SJCRH30 (cell line): ENCODE results near the gene CHRM3. TPM values are rescaled to one million over a fixed set of nuclear protein-coding genes. Genes with fewer than 3 reads are reported as not detected.

ENCODE experiments used
- DNase-seq, 2 experiments: peaks; one replicate each; pipeline ENCODE4 v3.0.0-alpha.2; 2015 to 2020
- H3K27ac ChIP-seq: fragments of 250-450 bp; sonication (Bioruptor Pico); 2 replicates; pipeline ENCODE4 v1.5.1; 2020; ENCODE audit warnings: mild to moderate bottlenecking, moderate library complexity
- H3K27me3 ChIP-seq: fragments of 250-450 bp; sonication (Bioruptor Pico); 2 replicates; pipeline ENCODE4 v1.5.1; 2020; ENCODE audit warnings: mild to moderate bottlenecking, moderate library complexity
- H3K36me3 ChIP-seq: fragments of 250-450 bp; sonication (Bioruptor Pico); 2 replicates; pipeline ENCODE4 v1.5.1; 2020; ENCODE audit warnings: mild to moderate bottlenecking, moderate library complexity
- H3K4me1 ChIP-seq: fragments of 250-450 bp; sonication (Bioruptor Pico); 2 replicates; pipeline ENCODE4 v1.5.1; 2020; ENCODE audit warnings: mild to moderate bottlenecking, moderate library complexity
- H3K4me3 ChIP-seq: fragments of 250-450 bp; sonication (Bioruptor Pico); 2 replicates; pipeline ENCODE4 v1.5.1; 2020; ENCODE audit warnings: mild to moderate bottlenecking, moderate library complexity
- H3K9me3 ChIP-seq: fragments of 250-450 bp; sonication (Bioruptor Pico); replicated peaks from 2 replicates; pipeline ENCODE4 v1.5.1; 2020; ENCODE audit warnings: mild to moderate bottlenecking, moderate library complexity
- total RNA-seq: library from RNA; depleted of rRNA; stranded (reverse); fragments of >200 nt; shearing (Covaris generic); gene quantifications from 2 replicates; pipeline ENCODE4 v1.2.3, GENCODE V29; 2014

CHRM3 gene
- total RNA-seq, 1 experiment from 2014 or later, result 0.47 TPM

DNA sequence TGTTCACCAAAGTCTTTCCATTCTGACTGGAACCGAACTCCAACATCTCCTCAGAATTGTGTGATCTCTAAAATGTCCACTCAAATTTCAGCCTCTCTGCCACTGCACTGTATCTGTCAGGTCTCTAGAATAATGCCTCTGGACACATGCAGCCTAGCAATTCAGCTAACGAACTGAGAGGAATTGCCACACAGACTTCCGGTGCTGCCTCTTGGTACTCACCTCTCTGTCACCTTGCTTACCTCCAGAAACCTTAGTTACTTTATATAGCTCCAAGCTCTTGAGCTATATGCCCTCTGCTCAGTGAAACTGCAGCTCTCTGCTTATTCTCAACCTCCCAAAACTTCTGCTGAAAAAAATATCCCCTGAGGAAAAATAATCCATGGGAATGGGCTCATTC is 2.7 kb upstream of the CHRM3 start:
- no peaks in the 10 kb centered on the region for H3K9me3 ChIP-seq
- DNase-seq, result no peak
- no peaks in the 10 kb centered on the region; the same call in 1 of the 2 replicates for H3K27me3 ChIP-seq

DNA sequence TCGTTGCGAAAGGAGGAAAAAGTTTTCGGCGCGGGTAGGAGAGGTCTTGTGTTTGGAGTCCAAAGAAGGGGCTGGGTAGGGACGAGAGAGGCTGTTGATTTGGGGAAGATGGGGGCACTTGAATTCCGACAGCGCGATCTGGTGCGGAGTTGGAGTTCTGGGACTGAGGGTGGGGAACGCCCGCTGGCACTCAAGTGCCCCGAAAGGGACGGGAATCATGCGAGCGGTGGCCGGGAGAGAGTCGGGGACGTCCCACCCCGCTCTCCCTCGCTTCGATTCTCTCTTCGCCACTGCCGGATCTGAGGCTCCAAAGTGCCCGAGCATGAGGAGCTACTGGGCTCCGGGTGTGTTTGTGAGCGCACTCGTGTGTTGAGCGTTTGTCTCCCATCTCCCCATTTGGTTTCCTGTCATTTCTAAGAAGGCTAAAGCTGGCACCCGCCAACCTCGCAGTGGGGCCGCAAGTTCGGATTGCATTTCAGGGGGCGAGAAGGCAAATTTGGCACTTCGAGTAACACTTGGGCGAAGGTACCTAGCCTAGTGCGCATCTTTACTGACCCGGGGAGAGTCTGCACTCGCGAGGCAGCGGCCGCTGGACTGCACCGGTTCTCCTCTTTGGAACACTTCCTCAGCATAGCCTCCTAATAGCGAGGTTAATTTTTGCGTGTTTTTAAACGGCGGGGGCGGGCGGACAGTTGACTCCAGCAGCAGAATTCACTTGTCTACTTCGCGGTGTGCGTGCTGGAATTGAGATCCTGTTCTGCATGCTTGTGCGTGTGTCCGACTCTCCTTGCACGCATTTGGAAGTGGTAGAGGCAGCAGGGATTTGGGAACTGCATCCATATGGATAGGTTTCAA is 1.2 kb downstream of the CHRM3 start:
- peak in 1 of 2 experiments; percentile 6 for DNase-seq
- H3K36me3 ChIP-seq, result no peaks in the 10 kb centered on the region
- no peaks in the 10 kb centered on the region for H3K9me3 ChIP-seq
- no peak overlapping the region for H3K27ac ChIP-seq
- H3K4me1 ChIP-seq, result no peaks in the 10 kb centered on the region
- H3K4me3 ChIP-seq, result peak overlapping the region; percentile 51
- H3K27me3 ChIP-seq, result no peaks in the 10 kb centered on the region; the same call in 1 of the 2 replicates

More for the DNA sequence above, 2.7 kb upstream of the CHRM3 start:
- Histone ChIP-seq H3K27ac (no peak overlapping the region), H3K36me3 (no peaks in the 10 kb centered on the region), H3K4me1 (no peaks in the 10 kb centered on the region), H3K4me3 (no peak overlapping the region)

DNA sequence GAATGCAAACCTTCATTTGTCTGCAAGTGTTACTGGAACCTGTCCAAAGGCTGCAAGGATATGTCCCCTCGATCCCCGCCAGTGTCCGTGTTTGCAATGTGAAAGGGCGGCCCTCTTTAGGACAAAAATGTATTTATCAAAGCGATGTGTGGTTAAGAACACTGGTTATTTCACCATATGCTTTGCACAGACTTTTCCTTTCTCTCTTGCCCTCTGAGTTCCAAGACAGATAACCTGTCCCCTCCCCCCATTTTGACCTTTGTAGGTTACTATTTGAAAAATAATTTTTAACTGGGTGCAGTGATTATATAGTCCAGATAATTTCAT is 1.8 kb downstream of the CHRM3 start:
- DNase-seq, result no peak
- Histone ChIP-seq H3K4me3 (peak overlapping the region; percentile 51; the same call in 1 of the 2 replicates), H3K27ac (no peak overlapping the region), H3K36me3 (no peaks in the 10 kb centered on the region), H3K27me3 (no peaks in the 10 kb centered on the region; the same call in 1 of the 2 replicates), H3K9me3 (no peaks in the 10 kb centered on the region), H3K4me1 (no peaks in the 10 kb centered on the region)

- Histone ChIP-seq H3K36me3 (no peaks in the 10 kb centered on the region), H3K4me3 (no peak overlapping the region), H3K27ac (no peak overlapping the region), H3K9me3 (no peaks in the 10 kb centered on the region), H3K27me3 (no peaks in the 10 kb centered on the region; the same call in 1 of the 2 replicates), H3K4me1 (no peaks in the 10 kb centered on the region)
- DNase-seq, result no peak
Measured at GRCh38 chr1:239388578-239388977, 2.2 kb downstream of the CHRM3 start.

DNA sequence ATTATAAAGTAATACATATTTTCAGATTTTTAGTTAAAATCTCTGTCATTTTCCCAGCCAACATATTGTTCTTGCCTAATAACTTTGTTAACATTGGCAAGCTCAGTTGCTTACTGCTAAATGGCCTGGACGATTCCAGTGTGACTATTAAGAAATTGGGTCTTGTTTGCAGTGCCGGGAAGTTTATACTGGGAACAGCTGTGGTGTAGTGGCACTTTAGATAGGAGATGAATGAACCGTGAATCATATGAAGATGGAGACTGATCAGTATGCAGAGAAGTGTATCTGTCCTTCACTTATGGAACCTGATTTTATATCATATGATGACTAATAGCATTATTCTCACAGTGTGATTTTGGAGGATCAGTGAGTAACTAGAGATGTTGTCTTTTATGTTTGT is 3.3 kb downstream of the CHRM3 start:
- peak in 1 of 2 experiments; percentile 23 for DNase-seq
- Histone ChIP-seq H3K4me3 (no peak overlapping the region), H3K27ac (no peak overlapping the region), H3K4me1 (no peaks in the 10 kb centered on the region), H3K27me3 (no peaks in the 10 kb centered on the region; the same call in 1 of the 2 replicates), H3K9me3 (no peaks in the 10 kb centered on the region), H3K36me3 (no peaks in the 10 kb centered on the region)

DNA sequence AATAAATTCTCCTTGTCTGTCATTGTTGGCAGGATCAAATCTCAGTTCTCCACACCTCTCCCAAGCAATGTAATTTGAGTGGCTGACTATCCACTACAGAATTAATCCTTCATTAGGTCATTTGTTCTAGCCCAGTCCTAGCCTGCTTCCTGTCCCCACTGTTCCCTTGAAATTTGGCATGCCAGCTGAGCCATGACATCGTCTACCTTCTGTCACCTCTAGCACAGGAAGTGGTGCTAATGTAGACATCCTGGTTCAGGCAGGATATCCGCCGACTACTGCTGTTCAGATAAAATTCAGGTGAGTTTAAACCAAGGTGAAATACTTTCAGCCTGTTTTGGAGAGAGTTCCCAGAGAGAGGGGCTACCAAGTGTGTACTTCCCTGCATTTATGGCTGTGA is 5.9 kb downstream of the CHRM3 start:
- H3K4me3 ChIP-seq, result no peak overlapping the region
- H3K9me3 ChIP-seq, result no peaks in the 10 kb centered on the region
- H3K27me3 ChIP-seq, result no peaks in the 10 kb centered on the region; the same call in 1 of the 2 replicates
- no peaks in the 10 kb centered on the region for H3K36me3 ChIP-seq
- no peaks in the 10 kb centered on the region for H3K4me1 ChIP-seq
- DNase-seq, result no peak
- H3K27ac ChIP-seq, result no peak overlapping the region

- H3K27ac ChIP-seq, result no peak overlapping the region
- H3K27me3 ChIP-seq, result no peaks in the 10 kb centered on the region
- H3K9me3 ChIP-seq, result no peaks in the 10 kb centered on the region
- no peaks in the 10 kb centered on the region for H3K36me3 ChIP-seq
- DNase-seq, result no peak
- H3K4me1 ChIP-seq, result no peaks in the 10 kb centered on the region
- no peak overlapping the region for H3K4me3 ChIP-seq
Measured at GRCh38 chr1:239394107-239394506, 7.7 kb downstream of the CHRM3 start.

- H3K9me3 ChIP-seq, result no peaks in the 10 kb centered on the region
- H3K27me3 ChIP-seq, result no peaks in the 10 kb centered on the region
- H3K27ac ChIP-seq, result no peak overlapping the region
- H3K4me1 ChIP-seq, result no peaks in the 10 kb centered on the region
- DNase-seq, result no peak
- no peak overlapping the region for H3K4me3 ChIP-seq
- no peaks in the 10 kb centered on the region for H3K36me3 ChIP-seq
Measured at GRCh38 chr1:239413916-239414315, 27.5 kb downstream of the CHRM3 start.

DNA sequence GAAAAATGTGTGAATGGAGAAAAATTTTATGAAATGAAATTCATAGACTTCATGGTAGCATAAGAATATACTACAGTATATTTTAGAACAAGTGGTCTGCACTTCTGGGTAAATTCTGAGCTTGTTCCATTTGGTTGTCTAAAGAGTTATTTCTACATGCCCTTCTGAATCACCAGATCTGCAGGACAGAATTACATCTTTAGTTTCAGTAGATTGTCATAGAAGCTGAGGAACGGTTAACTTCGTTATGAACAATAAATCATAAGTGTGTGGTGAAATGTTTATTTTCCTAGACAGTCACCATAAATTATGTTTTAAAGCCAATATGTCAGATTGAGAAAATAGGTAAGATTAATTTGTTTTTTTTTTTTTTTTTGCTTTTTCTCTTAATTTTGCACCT is 30.9 kb downstream of the CHRM3 start:
- Histone ChIP-seq H3K27me3 (no peaks in the 10 kb centered on the region), H3K27ac (no peak overlapping the region), H3K36me3 (no peaks in the 10 kb centered on the region), H3K9me3 (no peaks in the 10 kb centered on the region), H3K4me1 (no peaks in the 10 kb centered on the region), H3K4me3 (no peak overlapping the region)
- no peak for DNase-seq

DNA sequence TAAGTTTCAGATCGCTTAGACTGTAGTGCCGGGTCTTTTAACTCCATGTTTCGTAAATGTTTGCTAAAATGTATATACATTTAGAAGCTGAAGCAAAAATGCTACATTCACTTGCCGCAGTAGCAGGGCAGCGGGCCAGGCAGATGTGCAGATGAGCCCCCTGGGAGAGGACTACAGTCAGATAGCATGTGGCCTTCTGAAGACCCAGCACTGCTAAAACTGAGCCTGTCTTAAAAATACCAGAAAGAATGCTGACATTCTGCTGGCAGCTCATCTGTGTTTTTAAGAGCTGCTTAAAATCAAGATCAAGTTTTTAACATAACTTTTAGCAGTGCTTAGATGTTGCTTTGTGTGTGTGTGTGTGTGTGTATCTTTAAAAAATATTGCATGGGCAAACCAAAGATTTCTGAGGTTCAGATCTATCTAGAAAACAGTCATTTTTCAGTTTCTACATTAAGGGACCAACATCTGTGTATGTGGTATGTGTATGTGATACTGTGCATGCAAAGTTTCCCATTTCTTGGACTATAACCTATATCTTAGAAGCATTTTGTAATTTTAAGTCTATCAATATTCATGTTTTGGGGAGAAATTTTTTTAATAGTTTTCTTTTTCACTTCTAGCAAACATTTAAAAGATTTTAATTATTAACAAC is 31.7 kb downstream of the CHRM3 start:
- Histone ChIP-seq H3K27ac (no peak overlapping the region), H3K4me1 (no peaks in the 10 kb centered on the region), H3K4me3 (no peak overlapping the region), H3K27me3 (no peaks in the 10 kb centered on the region), H3K36me3 (no peaks in the 10 kb centered on the region), H3K9me3 (no peaks in the 10 kb centered on the region)
- no peak for DNase-seq

GRCh38 chr1:239418681-239419080 is 32.3 kb downstream of the CHRM3 start:
- H3K4me1 ChIP-seq, result no peaks in the 10 kb centered on the region
- no peak overlapping the region for H3K27ac ChIP-seq
- no peaks in the 10 kb centered on the region for H3K36me3 ChIP-seq
- no peaks in the 10 kb centered on the region for H3K27me3 ChIP-seq
- no peak overlapping the region for H3K4me3 ChIP-seq
- H3K9me3 ChIP-seq, result no peaks in the 10 kb centered on the region
- DNase-seq, result peak in 1 of 2 experiments; percentile 3

DNA sequence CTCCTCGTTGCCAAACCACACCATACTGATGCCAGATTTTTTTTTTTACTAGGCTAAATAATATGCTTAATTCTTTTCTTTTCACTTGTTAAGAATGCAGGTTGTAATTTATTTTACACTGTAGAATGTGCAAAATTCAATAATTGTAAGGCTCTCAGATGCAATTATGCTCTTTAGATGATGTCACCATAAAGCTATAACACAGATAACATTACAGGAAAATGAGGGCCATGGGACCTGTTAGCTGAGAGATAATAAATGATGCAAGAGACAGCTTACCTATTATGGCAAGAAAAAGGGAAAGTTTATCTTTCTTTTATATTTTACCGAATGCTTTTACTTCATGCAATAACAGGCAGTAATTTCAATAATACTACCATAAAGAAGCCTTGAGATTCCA is 35.4 kb downstream of the CHRM3 start:
- Histone ChIP-seq H3K4me1 (no peaks in the 10 kb centered on the region), H3K27me3 (no peaks in the 10 kb centered on the region), H3K36me3 (no peaks in the 10 kb centered on the region), H3K9me3 (no peaks in the 10 kb centered on the region), H3K4me3 (no peak overlapping the region), H3K27ac (no peak overlapping the region)
- no peak for DNase-seq

- Histone ChIP-seq H3K36me3 (no peaks in the 10 kb centered on the region), H3K27ac (no peak overlapping the region), H3K4me3 (no peak overlapping the region), H3K4me1 (peaks cover under 1% of the 10 kb centered on the region; the same call in 1 of the 2 replicates), H3K27me3 (no peaks in the 10 kb centered on the region), H3K9me3 (no peaks in the 10 kb centered on the region)
- DNase-seq, result no peak
Measured at GRCh38 chr1:239422818-239423217, 36.5 kb downstream of the CHRM3 start.

DNA sequence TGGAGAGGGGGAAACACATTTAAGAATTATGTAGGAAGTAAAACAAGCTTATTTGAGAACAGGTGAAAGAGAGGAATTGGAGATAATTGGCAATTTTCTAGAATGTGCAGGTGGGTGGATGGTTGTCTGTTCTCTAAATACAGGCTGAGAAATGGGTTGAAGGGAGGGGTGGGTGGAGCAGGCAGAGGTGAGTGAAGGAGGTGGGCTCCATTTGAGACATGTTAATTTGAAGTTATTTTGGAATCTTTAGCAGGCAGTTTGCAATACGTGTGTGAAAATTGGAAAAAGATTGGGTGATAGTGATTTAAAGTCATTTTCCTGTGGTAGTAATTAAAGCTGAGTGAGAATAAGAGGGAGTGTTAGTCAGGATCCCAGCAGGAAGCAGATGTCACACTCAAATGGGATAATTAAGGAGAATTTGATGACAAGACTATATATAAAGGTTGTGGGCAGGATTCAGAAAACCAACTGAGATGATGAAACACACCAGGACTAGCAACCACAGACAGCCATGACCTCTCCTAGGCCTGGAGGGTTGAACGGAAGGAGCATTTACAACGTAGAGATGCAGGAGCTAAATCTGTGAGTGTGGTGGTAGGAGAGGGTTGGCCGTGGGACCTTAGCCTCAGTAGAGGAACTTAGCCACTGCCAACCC is 40.6 kb downstream of the CHRM3 start:
- H3K27ac ChIP-seq, result no peak overlapping the region
- H3K4me3 ChIP-seq, result no peak overlapping the region
- no peaks in the 10 kb centered on the region for H3K27me3 ChIP-seq
- no peaks in the 10 kb centered on the region for H3K9me3 ChIP-seq
- no peaks in the 10 kb centered on the region for H3K36me3 ChIP-seq
- DNase-seq, result no peak
- peaks cover 7% of the 10 kb centered on the region; the same call in 1 of the 2 replicates for H3K4me1 ChIP-seq

DNA sequence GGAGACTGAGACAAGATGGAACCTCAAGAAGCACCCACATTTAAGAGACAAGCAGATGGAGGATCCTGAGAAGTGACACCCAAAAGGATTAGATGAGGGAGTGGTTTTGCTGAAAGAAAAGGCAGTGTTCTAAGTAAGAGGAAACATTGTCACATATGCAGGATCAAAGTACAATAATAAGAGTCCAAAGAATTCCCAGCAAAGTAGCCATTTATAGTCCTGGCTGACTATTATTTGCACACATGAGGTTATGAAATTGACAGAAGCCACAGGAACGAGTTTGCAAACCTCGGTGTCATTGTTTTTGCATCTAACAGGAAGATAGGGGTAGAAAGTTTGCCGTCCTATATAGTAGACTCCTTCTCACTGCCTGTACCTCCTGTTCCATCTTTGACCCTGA is 41.3 kb downstream of the CHRM3 start:
- H3K4me3 ChIP-seq, result no peak overlapping the region
- no peaks in the 10 kb centered on the region for H3K9me3 ChIP-seq
- no peak overlapping the region for H3K27ac ChIP-seq
- no peaks in the 10 kb centered on the region for H3K36me3 ChIP-seq
- H3K27me3 ChIP-seq, result no peaks in the 10 kb centered on the region
- no peak for DNase-seq
- peaks cover 7% of the 10 kb centered on the region; the same call in 1 of the 2 replicates for H3K4me1 ChIP-seq
